HG02885 (cell line): ENCODE results near the gene KIF6.
"Not testable (repeated sequence)": the region's sequence is repeated elsewhere in the genome, so short reads cannot be mapped to it uniquely, and the experiment has no call there.

ENCODE experiments used
- ATAC-seq: cut with Tn5 transposase; IDR thresholded peaks from one replicate; pipeline ENCODE4 v1.9.1; 2021; ENCODE audit warnings: mild to moderate bottlenecking; ENCODE audit not compliant: unreplicated experiment, poor library complexity

The KIF6 gene

GRCh38 chr6:39714802-39715201 lies 10.4 kb downstream of the KIF6 start:
- ATAC-seq, result no peak

DNA sequence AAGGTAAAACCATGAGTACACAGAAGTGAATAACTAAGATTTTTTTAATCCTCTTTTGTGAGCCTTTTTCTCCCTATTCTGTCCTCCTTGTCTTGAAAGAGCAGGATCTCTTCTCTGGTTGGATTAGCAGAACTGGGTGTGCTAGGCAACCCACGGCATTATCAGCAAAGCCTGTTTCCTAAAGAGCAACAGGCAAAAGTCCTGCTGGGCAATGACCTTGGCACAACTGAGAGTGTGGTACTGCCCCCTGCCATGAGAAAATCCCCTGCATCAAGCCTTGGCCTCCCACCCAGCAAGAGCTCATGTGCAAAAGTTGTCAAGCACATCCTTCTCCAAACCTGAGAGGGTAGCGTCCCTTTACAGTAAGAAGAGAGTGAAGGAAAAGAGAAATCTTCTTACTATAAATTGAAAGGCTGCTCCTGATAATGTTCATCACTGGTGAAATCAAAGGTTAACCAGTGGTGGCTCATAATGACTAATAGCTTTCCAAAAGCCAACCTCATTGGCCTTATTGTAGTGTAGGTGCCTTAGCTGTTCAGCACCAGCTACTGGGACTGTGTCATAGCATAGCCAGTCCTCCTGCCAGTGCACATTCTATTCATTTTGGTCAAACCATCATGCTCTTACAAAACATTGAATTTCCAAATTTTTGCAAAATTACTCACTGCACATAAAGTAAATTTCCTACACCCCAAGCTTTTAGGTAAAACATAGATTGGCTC lies 17.1 kb downstream of the KIF6 start:
- no peak for ATAC-seq

DNA sequence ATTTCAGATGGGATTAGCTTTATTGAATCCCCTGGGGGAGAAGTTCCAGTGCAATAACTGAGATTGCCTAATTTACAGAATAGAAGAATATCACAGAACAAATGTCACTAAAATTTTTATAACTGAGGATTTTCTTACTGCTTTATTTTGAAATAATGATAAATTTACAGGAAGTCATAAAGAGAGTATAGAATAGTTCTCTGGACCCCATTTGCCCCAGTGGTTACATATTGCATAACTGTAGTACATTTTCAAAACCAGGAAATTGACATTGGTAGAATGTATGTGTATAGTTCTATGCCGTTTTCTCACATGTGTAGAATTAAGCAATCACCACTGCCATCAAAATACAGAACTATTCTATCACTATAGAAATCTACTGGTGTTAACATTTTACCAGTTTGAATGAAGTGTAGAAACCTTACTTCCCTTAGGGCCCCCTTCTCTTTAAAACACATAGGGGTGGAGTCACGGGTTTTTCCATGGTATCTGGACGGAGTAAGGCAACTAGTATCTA lies 18.3 kb downstream of the KIF6 start:
- no peak for ATAC-seq

GRCh38 chr6:39702265-39702664 lies 22.9 kb downstream of the KIF6 start:
- no peak for ATAC-seq

DNA sequence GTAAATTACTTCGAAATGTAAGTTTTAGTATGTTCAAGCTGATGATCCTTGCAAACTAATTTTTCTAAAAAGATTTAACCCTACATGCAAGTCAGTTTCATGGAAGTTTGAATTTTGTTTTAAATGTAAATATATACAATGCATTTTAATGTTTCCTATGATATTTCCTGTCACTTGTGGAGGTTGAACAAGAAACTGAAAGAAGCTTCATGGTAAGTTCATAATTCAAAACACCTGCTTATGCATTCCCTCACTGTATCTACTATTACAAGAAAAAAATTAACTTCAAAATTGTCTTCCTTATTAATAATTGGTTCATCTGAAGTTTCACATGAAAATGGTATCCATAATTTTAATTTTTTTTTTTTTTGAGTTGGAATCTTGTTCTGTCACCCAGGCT lies 24.8 kb downstream of the KIF6 start:
- ATAC-seq, result no peak

DNA sequence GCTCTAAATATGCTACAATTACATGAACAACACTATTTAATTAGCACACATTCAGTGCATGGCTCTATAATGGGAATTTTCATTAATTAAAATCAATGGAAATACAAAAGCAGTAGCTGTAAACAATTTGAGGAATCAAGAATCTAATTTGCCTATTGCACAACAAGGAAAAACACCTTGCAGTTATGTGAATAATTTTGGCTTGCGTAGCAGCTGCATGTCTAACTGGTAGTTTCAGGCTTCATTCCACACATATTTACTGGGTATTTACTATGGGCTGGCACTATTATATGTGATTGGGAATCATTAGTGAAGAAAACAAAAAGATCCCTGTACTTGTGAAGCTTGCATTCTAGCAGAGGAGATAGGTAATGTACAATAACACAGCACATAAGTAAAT lies 26.4 kb downstream of the KIF6 start:
- ATAC-seq, result no peak

DNA sequence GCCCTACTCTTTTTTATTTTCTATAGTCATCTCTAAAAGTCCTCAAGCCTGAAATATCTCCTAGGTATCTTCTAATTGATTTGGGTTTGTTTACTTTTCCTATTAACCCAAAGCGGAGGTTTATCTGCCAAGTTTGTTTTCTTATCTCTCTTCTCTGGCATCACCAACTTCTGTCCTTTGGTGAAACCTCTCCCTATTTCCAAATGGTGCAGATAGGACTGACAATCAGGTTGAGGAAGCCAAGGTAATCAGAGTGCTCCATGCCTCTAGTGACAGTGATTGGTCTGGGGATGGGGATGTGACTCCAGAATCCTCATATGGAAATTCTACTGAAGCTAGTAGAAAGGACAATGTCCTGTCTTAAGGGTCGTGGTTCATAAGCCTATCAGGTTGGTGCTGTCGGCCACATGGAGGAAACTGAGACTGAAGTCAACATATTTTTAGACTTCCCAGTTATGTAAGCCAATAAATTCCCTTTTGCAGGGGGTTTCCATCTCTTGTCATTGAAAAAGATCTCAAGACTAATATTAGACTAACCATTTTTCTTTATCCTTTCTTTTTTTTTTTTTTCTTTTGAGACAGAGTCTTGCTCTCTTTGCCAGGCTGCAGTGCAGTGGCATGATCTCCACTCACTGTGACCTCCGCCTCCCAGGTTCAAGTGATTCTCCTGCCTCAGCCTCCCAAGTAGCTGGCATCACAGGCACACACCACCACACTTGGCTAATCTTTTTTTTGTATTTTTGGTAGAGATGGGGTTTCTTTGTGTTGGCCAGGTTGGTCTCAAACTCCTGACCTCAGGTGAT lies 28.0 kb downstream of the KIF6 start:
- ATAC-seq, result no peak

GRCh38 chr6:39695447-39695846 lies 29.8 kb downstream of the KIF6 start:
- ATAC-seq, result no peak

DNA sequence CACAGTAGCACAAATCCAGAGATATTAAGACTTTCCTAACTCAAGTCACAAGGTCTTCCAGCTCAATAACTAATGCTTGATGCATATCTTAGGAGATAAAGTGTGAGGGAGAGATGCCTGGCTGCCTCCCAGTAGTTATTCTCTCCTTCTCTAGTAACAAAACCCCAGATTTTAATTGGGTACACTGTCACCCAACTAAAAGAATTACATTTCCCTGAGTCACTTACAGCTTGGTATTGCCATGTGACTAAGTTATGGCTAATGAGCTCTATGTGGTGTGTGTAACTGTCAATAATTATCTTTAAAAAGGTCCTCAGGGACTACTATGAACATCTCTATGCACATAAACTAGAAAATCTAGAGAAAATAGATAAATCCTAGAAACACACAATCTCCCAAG lies 32.0 kb downstream of the KIF6 start:
- ATAC-seq, result no peak

- ATAC-seq, result no peak
Observed at GRCh38 chr6:39688494-39688893, 36.7 kb downstream of the KIF6 start.

DNA sequence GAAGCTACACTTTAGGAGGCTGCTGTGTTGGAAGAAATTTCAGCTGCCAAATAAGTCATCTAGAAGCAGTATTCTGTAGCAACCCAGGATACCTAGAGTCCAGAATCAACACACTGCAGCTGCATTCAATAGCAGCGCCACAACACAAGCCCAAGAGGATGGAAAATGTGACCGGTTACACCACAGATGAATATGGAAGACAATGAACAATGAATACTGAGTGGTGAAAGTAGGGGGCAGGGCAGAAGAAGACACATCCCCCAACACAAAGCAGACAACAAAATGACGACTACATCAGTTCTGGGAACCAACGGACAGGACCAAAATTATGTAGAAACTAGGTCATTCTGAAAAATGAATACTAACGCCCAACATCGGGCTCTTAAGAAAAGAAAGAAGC lies 38.2 kb downstream of the KIF6 start:
- no peak for ATAC-seq

DNA sequence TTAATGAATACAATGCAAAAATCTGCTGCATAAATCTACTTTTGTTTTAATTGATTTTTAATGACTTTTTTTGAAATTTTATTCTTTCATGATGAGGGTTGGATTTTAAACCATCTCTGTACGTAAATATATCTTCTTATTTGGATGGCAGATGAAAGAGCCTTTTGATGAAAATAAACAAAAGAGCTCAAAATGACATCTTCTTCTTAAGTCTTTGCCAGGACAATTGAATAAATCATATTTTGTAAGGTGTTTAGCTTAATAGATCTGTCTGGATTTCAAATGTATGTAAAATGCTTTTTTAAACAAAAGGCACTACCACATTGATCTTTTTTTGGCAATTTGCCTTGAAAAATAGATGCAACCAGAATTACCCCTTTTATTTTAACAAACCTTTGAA lies 39.3 kb downstream of the KIF6 start:
- no peak for ATAC-seq

DNA sequence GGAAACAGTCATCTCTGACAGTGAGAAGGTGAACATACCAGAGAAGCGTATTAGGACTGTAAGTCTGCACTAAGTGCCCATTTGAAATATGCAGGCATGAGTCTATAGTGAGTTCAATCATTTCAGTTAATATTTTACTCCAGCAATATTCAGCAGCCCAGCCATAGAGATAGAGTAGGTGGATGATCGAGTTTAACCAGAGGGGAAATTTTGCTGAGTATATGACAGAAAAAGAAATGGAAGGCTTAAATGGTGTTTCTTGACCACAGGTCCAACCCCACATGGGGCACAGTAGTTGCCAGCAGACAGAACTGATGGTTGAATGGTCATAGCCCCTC lies 39.8 kb downstream of the KIF6 start:
- ATAC-seq, result no peak

DNA sequence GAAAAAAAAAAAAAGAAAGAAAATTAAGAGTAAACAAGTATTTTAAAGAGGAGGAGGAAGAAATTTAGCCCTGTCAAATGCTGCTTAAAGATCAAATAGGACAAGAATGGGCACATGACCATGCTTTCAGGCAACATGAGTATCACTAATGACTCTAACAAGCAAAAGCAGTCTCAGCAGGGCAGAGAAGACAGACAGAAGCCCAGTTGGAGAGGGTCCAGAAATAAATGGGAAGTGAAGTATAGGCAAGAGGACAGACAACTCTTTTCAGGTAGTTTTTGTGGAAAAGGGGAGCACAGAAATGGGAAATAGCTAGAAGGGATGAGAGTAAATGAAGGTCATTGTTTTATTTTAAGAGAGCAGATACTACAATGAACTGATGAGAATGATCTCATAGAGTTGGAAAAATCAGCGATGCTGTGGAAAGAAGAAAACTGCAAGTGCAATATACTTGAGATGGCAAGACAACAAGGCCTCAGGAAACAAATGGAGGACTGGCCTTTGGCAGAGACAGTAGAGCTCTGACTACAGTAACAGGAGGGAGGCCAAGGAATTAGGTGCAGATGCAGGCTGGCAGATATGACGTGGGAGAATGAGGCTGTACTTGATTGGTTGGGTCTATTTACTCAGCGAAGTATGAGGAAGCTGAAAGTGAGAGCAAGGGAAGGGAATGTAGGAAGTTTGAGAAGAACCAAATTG lies 40.3 kb downstream of the KIF6 start:
- no peak for ATAC-seq

DNA sequence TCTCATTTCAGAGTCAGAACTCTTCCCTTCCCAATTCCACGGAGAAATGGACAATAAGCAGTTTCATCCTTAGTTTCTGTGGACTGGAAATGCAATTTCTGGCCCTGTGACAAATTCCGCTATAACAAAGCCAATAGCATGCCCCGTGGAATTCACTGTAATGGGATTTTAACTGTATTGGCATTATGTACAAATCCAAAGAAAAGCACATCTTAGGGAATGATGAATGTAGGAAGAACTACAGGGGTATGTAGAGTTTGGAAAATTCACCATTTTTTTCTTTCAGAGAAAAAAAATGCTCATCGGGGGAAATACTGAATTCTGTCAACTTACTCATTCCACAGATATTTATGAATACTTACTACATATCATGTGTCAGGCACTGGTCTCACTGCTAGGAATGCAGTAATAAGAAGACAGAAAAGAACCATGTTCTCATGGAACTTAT lies 43.5 kb downstream of the KIF6 start:
- ATAC-seq, result no peak

DNA sequence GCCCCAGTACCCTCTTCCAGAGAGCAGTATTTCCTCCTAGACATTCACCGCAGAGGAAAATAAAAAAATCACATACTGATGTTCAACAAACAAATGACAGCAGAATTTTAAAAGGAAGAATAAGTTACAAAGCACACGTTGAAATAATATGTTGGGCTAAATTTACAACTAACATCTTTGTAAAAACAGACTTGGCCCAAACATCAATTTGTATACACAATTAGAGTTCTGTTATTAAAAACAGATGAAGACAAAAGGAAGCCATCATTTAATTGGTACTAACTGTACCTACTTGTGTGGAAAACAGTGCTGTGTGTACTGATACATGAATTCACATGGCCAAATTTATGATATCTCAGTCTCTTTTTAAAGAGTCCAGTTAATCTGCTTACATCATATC lies 46.3 kb downstream of the KIF6 start:
- no peak for ATAC-seq

- not testable (repeated sequence) for ATAC-seq
Observed at GRCh38 chr6:39677318-39677717, 47.9 kb downstream of the KIF6 start.

DNA sequence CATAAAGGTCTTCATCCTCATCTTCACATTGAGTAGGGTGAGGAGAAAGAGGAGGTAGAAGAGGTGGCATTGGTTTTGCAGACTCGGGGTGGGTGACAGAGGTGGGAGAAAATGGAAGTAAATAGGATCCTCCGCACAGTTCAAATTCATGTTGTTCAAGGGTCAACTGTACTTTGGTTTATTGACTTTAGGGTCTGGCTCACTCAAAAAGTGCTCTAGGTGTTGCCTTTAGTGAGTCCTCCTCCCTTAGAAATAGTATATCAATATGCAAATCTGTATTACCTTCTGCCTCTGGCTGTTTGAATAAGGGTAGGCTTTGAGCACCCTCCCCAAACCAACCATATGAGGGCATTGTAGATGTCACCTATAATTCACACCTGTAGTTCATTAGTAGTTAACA lies 54.7 kb downstream of the KIF6 start:
- ATAC-seq, result no peak

DNA sequence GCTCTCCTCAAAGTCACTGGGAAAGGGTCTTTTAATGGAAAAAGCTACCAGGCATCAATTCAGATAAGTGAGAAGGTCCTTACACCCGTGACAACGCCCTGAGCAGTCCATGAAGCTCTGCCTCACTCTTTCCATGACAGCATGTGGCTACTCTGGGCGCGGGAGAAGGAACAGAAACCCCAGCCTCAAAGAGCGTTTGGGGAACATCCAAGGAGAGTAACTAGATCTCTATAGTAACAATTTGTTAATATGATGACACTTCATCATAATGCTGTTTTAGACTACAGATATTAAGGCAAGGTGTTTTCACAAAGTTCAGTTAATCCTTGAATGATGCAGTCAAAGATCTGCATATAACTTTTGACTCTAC lies 55.2 kb downstream of the KIF6 start:
- no peak for ATAC-seq

DNA sequence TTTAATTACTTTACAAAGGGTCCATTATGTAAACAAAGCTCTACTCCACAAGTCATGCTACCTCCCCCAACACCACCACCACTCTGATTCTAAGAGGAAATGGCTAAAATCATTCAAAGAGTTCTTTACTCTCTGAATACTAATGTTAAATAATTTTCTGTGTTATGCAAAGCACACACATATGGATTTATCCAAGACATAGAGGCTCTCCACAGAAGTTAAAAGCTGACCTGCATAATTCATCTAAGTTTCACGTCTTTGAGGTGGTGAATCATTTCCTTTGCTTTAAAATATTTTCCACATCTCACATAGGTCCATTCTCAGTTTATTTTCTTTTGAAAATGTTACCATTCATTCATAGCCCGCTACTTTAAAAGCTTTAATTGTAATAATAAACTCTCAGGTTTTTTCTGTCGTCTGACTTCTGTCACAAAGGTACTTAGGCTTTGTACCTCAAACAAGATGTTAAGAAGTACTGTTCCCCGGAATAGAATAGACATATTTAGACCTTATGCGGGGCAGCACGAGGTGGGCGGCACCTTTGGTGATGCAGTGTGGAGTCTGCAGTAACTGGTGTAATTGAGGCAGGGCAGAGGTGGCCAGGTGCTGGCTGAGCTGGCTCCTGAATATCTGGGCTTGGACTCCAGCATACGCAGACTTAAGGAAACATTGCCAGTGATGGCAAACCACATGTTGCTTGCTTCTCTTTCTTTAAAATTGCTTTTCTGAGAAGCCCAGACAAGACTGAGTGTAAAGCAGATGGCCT lies 55.8 kb downstream of the KIF6 start:
- no peak for ATAC-seq
